K562 (cell line): ENCODE data around the gene SPEF1. TPM values are rescaled to one million over a fixed set of nuclear protein-coding genes. Genes with fewer than 3 reads are reported as not detected.

Experiments used
- ATF2 ChIP-seq: sonication (generic); formaldehyde crosslinking; IDR thresholded peaks from 2 replicates; pipeline ENCODE4 v1.8.1; 2022; ENCODE audit warnings: missing genetic modification reagents
- ATF7 ChIP-seq: fragments of 450-650 bp; IDR thresholded peaks from 2 replicates; pipeline ENCODE4 v1.7.1; 2014; ENCODE audit warnings: mild to moderate bottlenecking, moderate library complexity
- BMI1 ChIP-seq: fragments of 150-350 bp; IDR thresholded peaks from 2 replicates; pipeline ENCODE4 v1.6.1; 2014; ENCODE audit warnings: low read length
- LCOR ChIP-seq: sonication (generic); formaldehyde crosslinking; IDR thresholded peaks from 2 replicates; pipeline ENCODE4 v1.8.0; 2022; ENCODE audit warnings: mild to moderate bottlenecking, missing genetic modification reagents
- MXD1 ChIP-seq: fragments of 250-450 bp; sonication (Bioruptor Pico); IDR thresholded peaks from 2 replicates; pipeline ENCODE4 v1.8.0; 2021; ENCODE audit warnings: borderline replicate concordance, mild to moderate bottlenecking, moderate library complexity; ENCODE audit not compliant: poor library complexity, severe bottlenecking
- SMARCC2 ChIP-seq: fragments of 450-650 bp; IDR thresholded peaks from 2 replicates; pipeline ENCODE4 v1.6.1; 2017; ENCODE audit warnings: antibody characterized with exemption, moderate library complexity, mild to moderate bottlenecking, low read depth
- SP1 ChIP-seq: sonication (generic); formaldehyde crosslinking; IDR thresholded peaks from 2 replicates; pipeline ENCODE4 v1.8.1; 2022; ENCODE audit warnings: mild to moderate bottlenecking, missing genetic modification reagents
- TAF1 ChIP-seq: IDR thresholded peaks from 2 replicates; pipeline ENCODE4 v1.6.1; 2011; ENCODE audit warnings: mild to moderate bottlenecking, low read length, moderate library complexity; ENCODE audit not compliant: insufficient read depth, control insufficient read depth, severe bottlenecking; ENCODE audit errors: extremely low read depth
- ZNF263 ChIP-seq: sonication (generic); formaldehyde crosslinking; IDR thresholded peaks from 2 replicates; pipeline ENCODE4 v1.8.0; 2022; ENCODE audit warnings: mild to moderate bottlenecking, missing genetic modification reagents, borderline replicate concordance
- ZNF449 ChIP-seq: fragments of 250-450 bp; sonication (Bioruptor Pico); IDR thresholded peaks from 2 replicates; pipeline ENCODE4 v1.8.0; 2022; ENCODE audit warnings: moderate library complexity, mild to moderate bottlenecking, inconsistent platforms
- ZNF551 ChIP-seq: fragments of 250-450 bp; sonication (Bioruptor Pico); IDR thresholded peaks from 2 replicates; pipeline ENCODE4 v1.5.0; 2021; ENCODE audit warnings: mild to moderate bottlenecking, moderate library complexity
- polyA plus RNA-seq, 8 experiments: library from polyadenylated mRNA; depleted of rRNA in 4 of 8; stranded (reverse) in 5 of 8; unstranded in 3 of 8; fragments of >200 nt; fragmentation: Nextera tagmentation in 2 of 8; fragmentation: Illumina TruSeq in 1 of 8; extraction: Ambion mirVana in 2 of 8; extraction: Trizol in 1 of 8; gene quantifications; 2 replicates each; pipeline versions ENCODE4 v1.2.1 to v1.2.3, GENCODE V29; 2011 to 2014; ENCODE audit warnings: inconsistent platforms in 1 of 8, missing spikeins in 1 of 8
- total RNA-seq, 7 experiments: library from RNA; depleted of rRNA in 6 of 7; stranded (reverse); fragments of >200 nt in 6 of 7; fragmentation: Illumina TruSeq in 2 of 7; extraction: Trizol in 2 of 7; gene quantifications; 2 replicates each; pipeline versions ENCODE4 v1.2.1 to v1.2.3, GENCODE V29; 2011 to 2021; ENCODE audit warnings: low replicate concordance in 1 of 7
- TF ChIP-seq, protein P1 (sequence below): IDR thresholded peaks from 3 replicates; pipeline ENCODE4 v1.6.1; 2011; ENCODE audit warnings: borderline replicate concordance, mild to moderate bottlenecking, moderate library complexity; ENCODE audit not compliant: insufficient read length; ENCODE audit errors: extremely low read depth
- TF ChIP-seq, protein P2 (sequence below): conservative IDR thresholded peaks from 2 replicates; pipeline ENCODE4 v1.6.1; 2011; ENCODE audit warnings: low read depth, mild to moderate bottlenecking, low read length; ENCODE audit not compliant: control insufficient read depth
- TF ChIP-seq, protein P3 (sequence below), 3 experiments: IDR thresholded peaks in 2 of 3; conservative IDR thresholded peaks in 1 of 3; 2 replicates each; pipeline ENCODE4 v1.5.1; 2011 to 2012; ENCODE audit warnings: low read length in 3 of 3, mild to moderate bottlenecking in 3 of 3, control low read depth in 2 of 3, improper control_type of control experiment in 1 of 3, inconsistent platforms in 1 of 3, low read depth in 1 of 3, mixed read lengths in 1 of 3, moderate library complexity in 1 of 3; ENCODE audit not compliant: insufficient read depth in 2 of 3

Gene SPEF1
- total and polyA plus RNA-seq, 9 of the 15 experiments (the other 6 are each of a cell fraction or from before 2014, with no cell fraction given): not detected

- TF ChIP-seq ATF7 (0 out of 2 replicates have a peak, but pooled peaks have one; percentile 26), ZNF551 (CRISPR knock-in tag) (no peak), TAF1 (no peak), BMI1 (0 out of 2 replicates have a peak, but pooled peaks have one; percentile 48), ZNF263 (CRISPR knock-in tag) (peak; percentile 74), LCOR (CRISPR knock-in tag) (peak; percentile 46; the same call in 1 of the 2 replicates), SP1 (peak; percentile 37; the same call in 1 of the 2 replicates), SMARCC2 (no peak), ZNF449 (no peak), ATF2 (CRISPR knock-in tag) (no peak), MXD1 (CRISPR knock-in tag) (peak; percentile 72)
- TF ChIP-seq, protein P1, sequence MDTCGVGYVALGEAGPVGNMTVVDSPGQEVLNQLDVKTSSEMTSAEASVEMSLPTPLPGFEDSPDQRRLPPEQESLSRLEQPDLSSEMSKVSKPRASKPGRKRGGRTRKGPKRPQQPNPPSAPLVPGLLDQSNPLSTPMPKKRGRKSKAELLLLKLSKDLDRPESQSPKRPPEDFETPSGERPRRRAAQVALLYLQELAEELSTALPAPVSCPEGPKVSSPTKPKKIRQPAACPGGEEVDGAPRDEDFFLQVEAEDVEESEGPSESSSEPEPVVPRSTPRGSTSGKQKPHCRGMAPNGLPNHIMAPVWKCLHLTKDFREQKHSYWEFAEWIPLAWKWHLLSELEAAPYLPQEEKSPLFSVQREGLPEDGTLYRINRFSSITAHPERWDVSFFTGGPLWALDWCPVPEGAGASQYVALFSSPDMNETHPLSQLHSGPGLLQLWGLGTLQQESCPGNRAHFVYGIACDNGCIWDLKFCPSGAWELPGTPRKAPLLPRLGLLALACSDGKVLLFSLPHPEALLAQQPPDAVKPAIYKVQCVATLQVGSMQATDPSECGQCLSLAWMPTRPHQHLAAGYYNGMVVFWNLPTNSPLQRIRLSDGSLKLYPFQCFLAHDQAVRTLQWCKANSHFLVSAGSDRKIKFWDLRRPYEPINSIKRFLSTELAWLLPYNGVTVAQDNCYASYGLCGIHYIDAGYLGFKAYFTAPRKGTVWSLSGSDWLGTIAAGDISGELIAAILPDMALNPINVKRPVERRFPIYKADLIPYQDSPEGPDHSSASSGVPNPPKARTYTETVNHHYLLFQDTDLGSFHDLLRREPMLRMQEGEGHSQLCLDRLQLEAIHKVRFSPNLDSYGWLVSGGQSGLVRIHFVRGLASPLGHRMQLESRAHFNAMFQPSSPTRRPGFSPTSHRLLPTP: no peak
- TF ChIP-seq, protein P2, sequence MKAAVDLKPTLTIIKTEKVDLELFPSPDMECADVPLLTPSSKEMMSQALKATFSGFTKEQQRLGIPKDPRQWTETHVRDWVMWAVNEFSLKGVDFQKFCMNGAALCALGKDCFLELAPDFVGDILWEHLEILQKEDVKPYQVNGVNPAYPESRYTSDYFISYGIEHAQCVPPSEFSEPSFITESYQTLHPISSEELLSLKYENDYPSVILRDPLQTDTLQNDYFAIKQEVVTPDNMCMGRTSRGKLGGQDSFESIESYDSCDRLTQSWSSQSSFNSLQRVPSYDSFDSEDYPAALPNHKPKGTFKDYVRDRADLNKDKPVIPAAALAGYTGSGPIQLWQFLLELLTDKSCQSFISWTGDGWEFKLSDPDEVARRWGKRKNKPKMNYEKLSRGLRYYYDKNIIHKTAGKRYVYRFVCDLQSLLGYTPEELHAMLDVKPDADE: peak; percentile 82; the same call in 1 of the 2 replicates
- TF ChIP-seq, protein P3, sequence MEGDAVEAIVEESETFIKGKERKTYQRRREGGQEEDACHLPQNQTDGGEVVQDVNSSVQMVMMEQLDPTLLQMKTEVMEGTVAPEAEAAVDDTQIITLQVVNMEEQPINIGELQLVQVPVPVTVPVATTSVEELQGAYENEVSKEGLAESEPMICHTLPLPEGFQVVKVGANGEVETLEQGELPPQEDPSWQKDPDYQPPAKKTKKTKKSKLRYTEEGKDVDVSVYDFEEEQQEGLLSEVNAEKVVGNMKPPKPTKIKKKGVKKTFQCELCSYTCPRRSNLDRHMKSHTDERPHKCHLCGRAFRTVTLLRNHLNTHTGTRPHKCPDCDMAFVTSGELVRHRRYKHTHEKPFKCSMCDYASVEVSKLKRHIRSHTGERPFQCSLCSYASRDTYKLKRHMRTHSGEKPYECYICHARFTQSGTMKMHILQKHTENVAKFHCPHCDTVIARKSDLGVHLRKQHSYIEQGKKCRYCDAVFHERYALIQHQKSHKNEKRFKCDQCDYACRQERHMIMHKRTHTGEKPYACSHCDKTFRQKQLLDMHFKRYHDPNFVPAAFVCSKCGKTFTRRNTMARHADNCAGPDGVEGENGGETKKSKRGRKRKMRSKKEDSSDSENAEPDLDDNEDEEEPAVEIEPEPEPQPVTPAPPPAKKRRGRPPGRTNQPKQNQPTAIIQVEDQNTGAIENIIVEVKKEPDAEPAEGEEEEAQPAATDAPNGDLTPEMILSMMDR (IDR thresholded peaks at IDR 0.05 in 2 of 3, conservative IDR thresholded peaks at IDR 0.05 in 1 of 3; ENCODE audit: insufficient read depth in 2 of 3, low read depth in 1 of 3, low read length in 3 of 3): peak; percentile 50 to 60 (median 51)
Observed at GRCh38 chr20:3781153-3781910, at the start of gene SPEF1 (continued).
